A549 (cell line): ENCODE measurements around the gene MGRN1. TPM values are rescaled to one million over a fixed set of nuclear protein-coding genes. Genes with fewer than 3 reads are reported as not detected.

Experiments
- ATAC-seq, 2 experiments: fragments of 200-7000 bp in 1 of 2; fragments of >200 bp in 1 of 2; cut with Nextera tagmentation in 1 of 2; cut with Tn5 transposase in 1 of 2; 3 replicates each; pipeline versions ENCODE4 v1.8.0 to v1.9.1; 2018 to 2020; ENCODE audit warnings: mild to moderate bottlenecking in 1 of 2, moderate library complexity in 1 of 2
- CTCF ChIA-PET: fragments of 300-600 bp; sonication (Branson Sonifier 250); formaldehyde crosslinking; extraction: SDS; loops from one replicate; lab custom pipeline; 2021; ENCODE audit warnings: antibody characterized with exemption, inconsistent platforms; lab: Yijun Ruan, JAX
- POLR2A ChIA-PET: fragments of 350-600 bp; formaldehyde crosslinking; extraction: SDS; loops from one replicate; lab custom pipeline; 2021; ENCODE audit warnings: antibody characterized with exemption, inconsistent platforms; lab: Yijun Ruan, JAX
- DNase-seq, 2 experiments: peaks; one replicate each; pipeline versions ENCODE4 v3.0.0 to v3.0.0-alpha.2; 2011 to 2016; ENCODE audit warnings: low read depth in 1 of 2, low spot score in 1 of 2
- FAIRE-seq: peaks from 2 replicates; lab custom pipeline; 2011; peaks lifted over from hg19 to GRCh38; lab: Jason Lieb, UNC
- H3K27ac ChIP-seq, 2 experiments: fragments of >200 bp; sonication (Bioruptor Twin); formaldehyde crosslinking; 3 replicates each; pipeline ENCODE4 v1.5.1; 2016 to 2017
- H3K4me1 ChIP-seq: fragments of >200 bp; sonication (Bioruptor Twin); formaldehyde crosslinking; 3 replicates; pipeline ENCODE4 v1.6.1; 2016
- H3K4me2 ChIP-seq: fragments of >200 bp; sonication (Bioruptor Twin); formaldehyde crosslinking; 3 replicates; pipeline ENCODE4 v1.6.1; 2016
- H3K4me3 ChIP-seq: fragments of >200 bp; sonication (Bioruptor Twin); formaldehyde crosslinking; 3 replicates; pipeline ENCODE4 v1.5.1; 2016
- H3K9me3 ChIP-seq: fragments of >200 bp; sonication (Bioruptor Twin); formaldehyde crosslinking; 3 replicates; pipeline ENCODE4 v1.6.1; 2016
- BHLHE40 ChIP-seq: IDR thresholded peaks from 2 replicates; pipeline ENCODE4 v1.6.1; 2012; ENCODE audit warnings: low read depth, low read length, inconsistent platforms
- CHD2 ChIP-seq: fragments of 150-350 bp; IDR thresholded peaks from 2 replicates; pipeline ENCODE4 v1.6.1; 2014; ENCODE audit warnings: low read length; ENCODE audit not compliant: partially characterized antibody
- CHD4 ChIP-seq: fragments of 200-600 bp; sonication (generic); IDR thresholded peaks from 2 replicates; pipeline ENCODE4 v1.6.1; 2016; ENCODE audit warnings: antibody characterized with exemption, mild to moderate bottlenecking, borderline replicate concordance
- CTCF ChIP-seq: fragments of >200 bp; sonication (Bioruptor Twin); formaldehyde crosslinking; IDR thresholded peaks from 3 replicates; pipeline ENCODE4 v1.5.1; 2016
- E2F6 ChIP-seq: IDR thresholded peaks from 2 replicates; pipeline ENCODE4 v1.6.1; 2012; ENCODE audit warnings: low read depth, borderline replicate concordance
- EHF ChIP-seq: fragments of 250-450 bp; sonication (Bioruptor Pico); IDR thresholded peaks from 2 replicates; pipeline ENCODE4 v1.5.0; 2020; ENCODE audit warnings: mild to moderate bottlenecking
- EHMT2 ChIP-seq: fragments of 200-600 bp; sonication (generic); IDR thresholded peaks from 2 replicates; pipeline ENCODE4 v1.6.1; 2016; ENCODE audit warnings: antibody characterized with exemption, low read depth, mild to moderate bottlenecking, moderate library complexity
- ELK1 ChIP-seq: fragments of 150-350 bp; IDR thresholded peaks from 2 replicates; pipeline ENCODE4 v1.6.1; 2014; ENCODE audit warnings: low read depth, mild to moderate bottlenecking, low read length
- ESRRA ChIP-seq: fragments of 150-350 bp; IDR thresholded peaks from 2 replicates; pipeline ENCODE4 v1.6.1; 2014; ENCODE audit warnings: mild to moderate bottlenecking, low read length, borderline replicate concordance
- FOXS1 ChIP-seq: fragments of 250-450 bp; sonication (Bioruptor Pico); IDR thresholded peaks from 2 replicates; pipeline ENCODE4 v1.5.0; 2020; ENCODE audit warnings: mild to moderate bottlenecking, moderate library complexity
- GATA3 ChIP-seq: IDR thresholded peaks from 2 replicates; pipeline ENCODE4 v1.6.1; 2012; ENCODE audit warnings: borderline replicate concordance
- HDAC2 ChIP-seq: fragments of 200-600 bp; sonication (generic); IDR thresholded peaks from 2 replicates; pipeline ENCODE4 v1.6.1; 2016
- HMGXB4 ChIP-seq: fragments of 250-450 bp; sonication (Bioruptor Pico); IDR thresholded peaks from 2 replicates; pipeline ENCODE4 v1.5.0; 2021; ENCODE audit warnings: mild to moderate bottlenecking, moderate library complexity, borderline replicate concordance
- MAFK ChIP-seq: fragments of 450-650 bp; IDR thresholded peaks from 2 replicates; pipeline ENCODE4 v1.6.1; 2014; ENCODE audit not compliant: partially characterized antibody
- MAX ChIP-seq: IDR thresholded peaks from 2 replicates; pipeline ENCODE4 v1.6.1; 2012
- MAZ ChIP-seq: fragments of 150-350 bp; IDR thresholded peaks from 2 replicates; pipeline ENCODE4 v1.6.1; 2014; ENCODE audit warnings: antibody characterized with exemption, low read depth, low read length, borderline replicate concordance
- NPAS2 ChIP-seq: fragments of 250-450 bp; sonication (Bioruptor Pico); IDR thresholded peaks from 2 replicates; pipeline ENCODE4 v1.8.0; 2022; ENCODE audit warnings: mild to moderate bottlenecking, moderate library complexity, borderline replicate concordance
- NR3C1 ChIP-seq: fragments of >200 bp; sonication (Bioruptor Twin); formaldehyde crosslinking; IDR thresholded peaks from 3 replicates; pipeline ENCODE4 v1.6.1; 2017
- PBX3 ChIP-seq: IDR thresholded peaks from 2 replicates; pipeline ENCODE4 v1.6.1; 2012
- POLR2A ChIP-seq: IDR thresholded peaks from 2 replicates; pipeline ENCODE4 v1.6.1; 2012; ENCODE audit warnings: mild to moderate bottlenecking, low read length
- RNF2 ChIP-seq: fragments of 200-600 bp; sonication (generic); IDR thresholded peaks from 2 replicates; pipeline ENCODE4 v1.6.1; 2016; ENCODE audit warnings: low read depth, mild to moderate bottlenecking, antibody characterized with exemption, moderate library complexity, borderline replicate concordance
- SREBF2 ChIP-seq: fragments of 450-650 bp; IDR thresholded peaks from 2 replicates; pipeline ENCODE4 v1.6.1; 2014; ENCODE audit warnings: mild to moderate bottlenecking, moderate library complexity
- ZFP36 ChIP-seq: fragments of 450-650 bp; IDR thresholded peaks from 2 replicates; pipeline ENCODE4 v1.6.1; 2014; ENCODE audit warnings: borderline replicate concordance; ENCODE audit not compliant: partially characterized antibody
- ZSCAN20 ChIP-seq: fragments of 250-450 bp; sonication (Bioruptor Pico); IDR thresholded peaks from 2 replicates; pipeline ENCODE4 v1.8.0; 2022; ENCODE audit warnings: mild to moderate bottlenecking, moderate library complexity
- WGBS: methylation state at CpG from one replicate; pipeline ENCODE4 v1.1.6; 2017; ENCODE audit errors: missing lambda C conversion rate; 5-methylcytosine and 5-hydroxymethylcytosine counted together
- polyA plus RNA-seq, 4 experiments: library from polyadenylated mRNA; depleted of rRNA in 3 of 4; stranded (reverse); fragments of >200 nt; fragmentation: RNase III in 1 of 4; extraction: RNeasy Plus Mini Kit Qiagen cat#74134 plus additional on column Dnase treatment in 1 of 4; gene quantifications; 2 replicates in 3 of 4; 3 replicates in 1 of 4; pipeline ENCODE4 v1.2.3, GENCODE V29; 2011 to 2017

MGRN1 gene
- polyA plus RNA-seq, 2 of the 4 experiments (the other 2 are of a cell fraction) = 4.3 to 29.9 TPM

GRCh38 chr16:4689864-4690704, 65.5 kb downstream of the MGRN1 start (continued):
- TF ChIP-seq ELK1 (no peak), HDAC2 (no peak), POLR2A (no peak), MAX (no peak)

GRCh38 chr16:4690946-4691665, 66.5 kb downstream of the MGRN1 start:
- Histone ChIP-seq H3K27ac (no peak overlapping the region), H3K9me3 (no peaks in the 10 kb centered on the region), H3K4me3 (no peak overlapping the region), H3K4me1 (peaks cover 11% of the 10 kb centered on the region; the same call in 1 of the 3 replicates), H3K4me2 (no peak overlapping the region)
- POLR2A ChIA-PET = interaction anchor here (0.6 kb wide), 1 partner anchor 153 kb away, joined by 3 read pairs; the partner anchor contains the start of gene CDIP1
- no peak for TF ChIP-seq HMGXB4
- TF ChIP-seq FOXS1 (CRISPR knock-in tag) = no peak
- no peak for TF ChIP-seq EHF (CRISPR knock-in tag)
- TF ChIP-seq EHMT2 = no peak
- TF ChIP-seq MAFK = no peak
- TF ChIP-seq SREBF2 = no peak
- no peak for TF ChIP-seq CHD4
- TF ChIP-seq MAZ = no peak
- TF ChIP-seq ZSCAN20 (CRISPR knock-in tag) = no peak
- no peak for TF ChIP-seq E2F6
- TF ChIP-seq GATA3 = no peak
- TF ChIP-seq HDAC2 = no peak
- TF ChIP-seq NR3C1 = no peak
- TF ChIP-seq ZFP36 = no peak
- WGBS = 86% methylated on average over 17 of the region's 19 CpGs
- DNase-seq (no peak), FAIRE-seq (no peak), ATAC-seq (no peak)
- CTCF ChIA-PET = interaction anchor here (0.6 to 1.7 kb wide), 4 partner anchors 27 to 265 kb away, joined by 3 to 11 read pairs (median 4); partner anchors contain the start of gene MGRN1

- FAIRE-seq (no peak), ATAC-seq (no peak), DNase-seq (no peak)
- no peak overlapping the region for H3K4me2 ChIP-seq
- ChIA-PET POLR2A (interaction anchor here (0.6 kb wide), 1 partner anchor 153 kb away, joined by 3 read pairs; the partner anchor contains the start of gene CDIP1), CTCF (interaction anchor here (1.4 to 1.7 kb wide), 3 partner anchors 13 to 265 kb away, joined by 4 to 11 read pairs (median 4); partner anchors contain the start of gene MGRN1)
- H3K9me3 ChIP-seq = no peaks in the 10 kb centered on the region
- WGBS = 93% methylated on average over 17 of the region's 20 CpGs
- H3K4me1 ChIP-seq = peaks cover 11% of the 10 kb centered on the region; the same call in 1 of the 3 replicates
- no peak overlapping the region for H3K4me3 ChIP-seq
- no peak overlapping the region for H3K27ac ChIP-seq
- TF ChIP-seq MAX (no peak), ESRRA (no peak), MAFK (no peak), RNF2 (no peak), BHLHE40 (no peak), CTCF (no peak), HDAC2 (no peak), CHD2 (no peak), SREBF2 (no peak), PBX3 (no peak), NPAS2 (CRISPR knock-in tag) (no peak), EHMT2 (no peak)
Observed at GRCh38 chr16:4691666-4692412, 67.2 kb downstream of the MGRN1 start.
